ENCODE measurements around the gene HMOX2. TPM values are rescaled to one million over a fixed set of nuclear protein-coding genes. Genes with fewer than 3 reads are reported as not detected.

Gene HMOX2
- total RNA-seq, 1 experiment from 2014 or later = 55.1 TPM

- TF ChIP-seq CBX3 (IDR thresholded peaks at IDR 0.05; ENCODE audit: low read depth) (no peak), FOSL1 (IDR thresholded peaks at IDR 0.05; ENCODE audit: low read depth) (no peak), ELF1 (IDR thresholded peaks at IDR 0.05; ENCODE audit: borderline replicate concordance, low read depth) (no peak)
Measured at GRCh38 chr16:4512473-4512872, 36.3 kb downstream of the HMOX2 start (continued).

GRCh38 chr16:4513086-4513860 is 37.1 kb downstream of the HMOX2 start:
- H3K4me1 ChIP-seq (ENCODE audit: control insufficient read depth in 1 of 2, insufficient read depth in 2 of 2, low read length in 2 of 2) = no peaks in the 10 kb centered on the region
- no peak overlapping the region for H2AFZ ChIP-seq (ENCODE audit: low read depth, low read length, poor library complexity, severe bottlenecking)
- H3K79me2 ChIP-seq (ENCODE audit: insufficient read depth, low read length) = no peaks in the 10 kb centered on the region
- ChIA-PET CTCF (no interaction called here), RAD21 (ENCODE audit: low non-redundant PET in 1 of 2, low total read pairs in 2 of 2, uncharacterized antibody in 2 of 2, unreplicated experiment in 2 of 2) (no interaction called here), POLR2A (no interaction called here)
- no peak overlapping the region for H3K27ac ChIP-seq (ENCODE audit: low read depth, low read length)
- H4K20me1 ChIP-seq (ENCODE audit: insufficient read depth) = no peaks in the 10 kb centered on the region
- no peaks in the 10 kb centered on the region for H3K9me3 ChIP-seq (ENCODE audit: control insufficient read depth in 1 of 2, insufficient read depth in 1 of 2, low read depth in 1 of 2, low read length in 2 of 2)
- H3K4me3 ChIP-seq (replicated peaks in 1 of 2; ENCODE audit: low read depth in 1 of 2, low read length in 2 of 2) = no peak overlapping the region
- no peak for TF ChIP-seq ZBTB33 (IDR thresholded peaks at IDR 0.05; ENCODE audit: extremely low read depth, insufficient replicate concordance, low read length)
- TF ChIP-seq EZH2 (IDR thresholded peaks at IDR 0.05) = no peak
- no peak for TF ChIP-seq ZFX (IDR thresholded peaks at IDR 0.05)
- no peak for TF ChIP-seq REST (IDR thresholded peaks at IDR 0.05; ENCODE audit: low read depth)
- TF ChIP-seq ATF3 (IDR thresholded peaks at IDR 0.05) = no peak
- no peak for TF ChIP-seq CEBPB (IDR thresholded peaks at IDR 0.05; ENCODE audit: low read depth)
- no peak for TF ChIP-seq SP1 (IDR thresholded peaks at IDR 0.05; ENCODE audit: low read depth)
- no peak for TF ChIP-seq EGR1 (IDR thresholded peaks at IDR 0.05; ENCODE audit: low read depth)
- no peak for TF ChIP-seq ELF1 (IDR thresholded peaks at IDR 0.05; ENCODE audit: borderline replicate concordance, low read depth)
- TF ChIP-seq TCF7L2 (IDR thresholded peaks at IDR 0.05; ENCODE audit: borderline replicate concordance, extremely low read depth, insufficient read depth, insufficient read length) = no peak
- TF ChIP-seq RAD21 (IDR thresholded peaks at IDR 0.05; ENCODE audit: low read depth) = no peak
- H3K9me2 ChIP-seq (ENCODE audit: insufficient read depth) = no peaks in the 10 kb centered on the region
- no peaks in the 10 kb centered on the region for H3K27me3 ChIP-seq (ENCODE audit: insufficient read depth, low read length)
- H3K4me2 ChIP-seq (ENCODE audit: low read length) = no peak overlapping the region
- H3K9ac ChIP-seq (ENCODE audit: low read length) = no peak overlapping the region
- DNase-seq (ENCODE audit: low read depth, low spot score) (no peak), ATAC-seq (no peak)
- no TSS peak for BruUV-seq (replicated peaks)
- intact Hi-C loops (cut with micrococcal nuclease) = loop anchor here (10.0 kb wide), 1 partner anchor 142 kb away; no protein-coding TSS in a partner anchor
- H3K36me3 ChIP-seq (ENCODE audit: control insufficient read depth in 1 of 2, insufficient read depth in 2 of 2, low read length in 2 of 2) = peaks cover 19 to 25% of the 10 kb centered on the region in 2 experiments

Data from HCT116 (cell line).